ENCODE measurements around the gene DMBT1.

GRCh38 chr10:122561212-122561611 lies 658 bp downstream of the DMBT1 start:
- TF ChIP-seq CTCF (IDR thresholded peaks at IDR 0.05) (no peak), POLR2A (IDR thresholded peaks at IDR 0.05) (no peak)
